Measurements from ENCODE around the gene TTLL6.
A peak's percentile ranks its signal among the peaks of the same experiment; 100 is the strongest.
"Not testable (repeated sequence)": the region's sequence is repeated elsewhere in the genome, so short reads cannot be mapped to it uniquely, and the experiment has no call there.

The TTLL6 gene

GRCh38 chr17:48816774-48817590 lies at the start of gene TTLL6:
Gene TTLL6 (minus strand): TSS chr17:48817229. CDS start chr17:48817072, 157 bp downstream.
- peak within 1 kb of the TSS; percentile 16 to 38 (median 19) for H3K4me3 ChIP-seq
- H3K27ac ChIP-seq, result no peak within 1 kb of the TSS

- Histone ChIP-seq H3K4me3 (no peak overlapping the region), H3K27ac (no peak overlapping the region)
Observed at GRCh38 chr17:48860456-48860855, 43.4 kb upstream of the TTLL6 start.

GRCh38 chr17:48860034-48860433 lies 43.0 kb upstream of the TTLL6 start:
- Histone ChIP-seq H3K27ac (no peak overlapping the region), H3K4me3 (no peak overlapping the region)

- Histone ChIP-seq H3K27ac (no peak overlapping the region), H3K4me3 (no peak overlapping the region)
Observed at GRCh38 chr17:48856122-48856821, 39.2 kb upstream of the TTLL6 start.

- no peak overlapping the region for H3K27ac ChIP-seq
- H3K4me3 ChIP-seq, result no peak overlapping the region
Observed at GRCh38 chr17:48854774-48855476, 37.9 kb upstream of the TTLL6 start.

DNA sequence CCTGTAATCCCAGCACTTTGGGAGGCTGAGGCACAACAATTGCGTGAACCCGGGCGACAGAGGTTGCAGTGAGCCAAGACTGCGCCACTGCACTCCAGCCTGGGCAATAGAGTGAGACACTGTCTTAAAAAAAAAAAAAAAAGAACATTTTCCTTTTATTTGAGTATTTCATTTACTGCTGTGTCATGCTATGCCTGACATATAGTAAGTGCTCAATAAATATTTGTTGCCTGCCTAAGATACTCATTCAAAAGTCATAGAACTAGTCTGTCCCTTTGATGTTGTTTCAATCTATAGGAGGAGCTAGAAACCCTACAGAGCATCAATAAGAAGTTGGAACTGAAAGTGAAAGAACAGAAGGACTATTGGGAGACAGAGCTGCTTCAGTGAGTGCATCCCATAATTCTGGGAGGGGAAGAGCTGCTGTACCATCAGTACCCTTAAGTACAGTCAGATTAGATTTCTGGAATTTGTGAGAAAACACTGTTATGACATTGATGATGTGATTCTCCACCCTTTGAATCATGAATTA lies 33.8 kb upstream of the TTLL6 start:
- no peak overlapping the region for H3K4me3 ChIP-seq
- no peak overlapping the region for H3K27ac ChIP-seq

DNA sequence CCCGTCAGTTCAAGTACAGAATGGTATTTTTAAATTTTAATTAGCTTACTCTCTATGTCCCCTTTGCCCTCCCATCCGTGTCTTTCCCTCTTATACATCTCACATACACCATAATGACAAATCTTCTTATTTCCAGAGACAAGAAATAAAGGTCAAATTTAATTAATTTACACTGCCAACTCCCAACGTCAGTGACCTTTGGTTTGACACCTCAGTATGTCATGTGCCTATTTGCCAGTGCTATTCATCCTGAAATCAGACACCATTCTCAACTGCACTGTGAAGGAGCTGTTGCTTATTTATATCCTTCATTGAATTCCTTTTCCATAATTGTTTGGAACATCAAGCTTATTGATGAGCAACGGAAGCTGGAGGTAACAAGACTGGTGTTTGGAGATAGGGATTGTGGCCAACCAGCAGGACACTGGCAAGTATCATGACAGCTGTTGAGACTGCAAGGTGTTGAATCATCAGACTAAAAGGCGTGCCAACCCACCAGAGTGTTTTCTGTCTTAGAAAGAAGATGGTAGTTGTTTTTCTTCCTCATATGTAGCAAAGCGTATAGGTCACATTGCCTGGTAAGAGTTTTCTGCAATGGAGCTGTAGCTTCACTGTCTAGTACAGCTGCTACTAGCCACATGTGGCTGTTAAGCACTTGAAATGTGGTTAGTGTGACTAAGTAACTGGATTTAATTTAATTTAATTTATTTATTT lies 26.3 kb upstream of the TTLL6 start:
- H3K27ac ChIP-seq, result peak overlapping the region in 4 of 21 experiments; percentile 23 to 93 (median 86)
- no peak overlapping the region for H3K4me3 ChIP-seq

DNA sequence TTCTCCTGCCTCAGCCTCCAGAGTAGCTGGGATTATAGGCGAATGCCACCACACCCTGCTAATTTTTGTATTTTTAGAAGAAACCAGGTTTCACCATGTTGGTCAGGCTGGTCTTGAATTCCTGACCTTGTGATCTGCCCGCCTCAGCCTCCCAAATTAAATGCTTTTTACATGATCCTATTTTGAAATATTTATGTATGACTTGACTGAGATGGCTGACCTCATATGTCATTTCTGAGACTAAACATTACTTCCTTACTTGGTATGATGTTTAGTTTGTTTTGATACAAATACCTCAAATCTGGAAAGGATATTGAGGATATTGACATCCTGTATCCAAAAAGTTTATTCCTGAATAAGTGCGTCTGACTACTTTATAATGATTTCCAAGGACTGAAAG lies 25.7 kb upstream of the TTLL6 start:
- no peak overlapping the region for H3K4me3 ChIP-seq

DNA sequence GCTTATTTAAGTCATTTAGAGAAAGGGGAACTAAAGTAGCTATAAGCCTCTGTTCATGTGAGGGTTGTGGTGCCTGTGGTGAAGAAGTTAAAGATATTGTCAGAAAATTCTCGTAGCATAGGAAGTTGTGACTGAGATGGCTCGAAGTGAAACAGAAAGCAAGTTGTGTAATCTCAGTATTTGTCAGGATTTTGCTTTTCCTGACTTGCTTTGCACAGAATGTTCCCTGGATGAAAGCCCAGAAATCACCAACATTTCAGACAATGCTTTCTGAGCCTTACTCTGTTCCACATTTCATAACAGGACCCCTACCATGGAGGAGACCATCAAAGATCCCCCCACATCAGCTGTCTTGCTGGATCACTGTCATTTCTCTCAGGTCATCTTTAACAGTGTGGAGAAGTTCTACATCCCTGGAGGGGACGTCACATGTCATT lies 24.4 kb upstream of the TTLL6 start:
- Histone ChIP-seq H3K27ac (peak overlapping the region in 20 of 21 experiments; percentile 31 to 93 (median 76)), H3K4me3 (peak overlapping the region in 2 of 7 experiments; percentile 12 to 26)

More for the DNA sequence above, 25.7 kb upstream of the TTLL6 start:
- H3K27ac ChIP-seq, result peak overlapping the region in 9 of 21 experiments; percentile 36 to 93 (median 71)

DNA sequence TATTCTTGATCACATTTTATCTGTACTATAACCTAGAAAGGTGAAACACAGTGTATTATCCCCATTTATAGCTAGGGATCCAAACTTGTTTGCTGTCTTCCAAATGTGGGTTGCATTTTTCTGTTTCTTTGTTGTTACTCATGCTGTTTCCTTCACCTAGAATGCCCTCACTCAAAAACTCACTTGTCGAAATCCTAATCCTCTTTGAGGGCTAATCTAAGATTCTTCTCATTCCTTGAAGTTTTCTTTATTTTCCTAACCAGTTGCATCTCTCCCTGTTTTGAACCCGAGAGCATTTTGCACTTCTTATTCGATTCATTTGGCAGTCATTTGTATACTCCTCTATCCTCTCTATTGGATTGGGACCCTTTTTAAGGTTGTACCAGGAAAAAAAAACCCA lies 23.4 kb upstream of the TTLL6 start:
- Histone ChIP-seq H3K4me3 (no peak overlapping the region), H3K27ac (peak overlapping the region in 15 of 21 experiments; percentile 31 to 93 (median 79))

DNA sequence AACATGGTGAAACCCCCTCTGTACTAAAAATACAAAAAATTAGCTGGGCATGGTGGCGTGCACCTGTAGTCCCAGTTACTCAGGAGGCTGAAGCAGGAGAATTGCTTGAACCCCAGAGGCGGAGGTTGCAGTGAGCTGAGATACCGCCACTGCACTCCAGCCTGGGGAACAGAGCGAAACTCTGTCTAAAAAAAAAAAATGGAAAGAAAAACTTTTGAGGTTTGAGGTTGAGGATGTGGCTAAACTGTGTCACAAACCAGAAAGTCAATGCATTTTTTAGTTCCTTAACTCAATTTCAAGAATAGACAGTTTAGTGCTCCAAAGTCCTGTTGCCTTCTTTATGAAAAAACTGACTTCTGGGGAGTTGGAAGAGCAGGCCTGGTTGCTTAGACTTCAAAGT lies 20.4 kb upstream of the TTLL6 start:
- peak overlapping the region in 5 of 21 experiments; percentile 1 to 69 (median 20) for H3K27ac ChIP-seq
- H3K4me3 ChIP-seq, result not testable (repeated sequence)

- no peak overlapping the region for H3K4me3 ChIP-seq
- peak overlapping the region in 1 of 21 experiments; percentile 26 for H3K27ac ChIP-seq
Observed at GRCh38 chr17:48835971-48836370, 18.9 kb upstream of the TTLL6 start.

DNA sequence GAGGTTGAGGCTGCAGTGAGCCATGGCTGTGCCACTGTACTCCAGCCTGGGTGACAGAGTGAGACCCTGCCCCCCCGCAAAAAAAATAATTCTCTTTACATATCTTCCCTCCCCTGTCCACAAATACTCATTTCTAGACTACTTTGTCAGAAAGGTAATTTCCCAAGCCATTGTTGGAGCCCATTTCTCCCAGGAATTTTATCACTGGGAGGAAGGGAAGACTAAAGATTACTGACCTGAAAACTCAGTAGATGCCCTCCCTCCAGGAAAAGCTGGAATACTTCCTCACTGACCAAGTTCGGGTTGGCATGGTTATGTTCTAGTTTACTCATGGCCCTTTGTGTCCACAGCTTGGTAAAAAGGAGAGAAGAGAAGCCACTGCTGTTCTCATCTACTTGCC lies 17.9 kb upstream of the TTLL6 start:
- H3K4me3 ChIP-seq, result no peak overlapping the region
- peak overlapping the region in 1 of 21 experiments; percentile 29 for H3K27ac ChIP-seq

DNA sequence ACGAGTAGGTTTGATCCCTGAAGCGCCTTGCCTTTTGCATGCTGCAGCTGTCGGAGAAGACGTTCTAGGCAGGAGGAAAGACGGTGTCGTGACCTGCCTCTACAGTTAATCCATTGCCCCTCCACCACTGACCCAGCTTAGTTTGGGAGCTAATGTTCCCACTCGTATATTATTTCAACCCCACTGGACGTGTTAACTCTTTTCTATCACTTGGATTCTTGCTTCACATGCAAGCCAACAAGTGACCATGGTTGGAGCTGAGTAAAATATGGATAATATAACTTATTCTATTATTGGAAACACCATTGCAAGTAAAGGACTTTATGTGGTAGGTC lies 14.5 kb upstream of the TTLL6 start:
- peak overlapping the region; percentile 62 to 98 (median 87) for H3K4me3 ChIP-seq

GRCh38 chr17:48830840-48831548 lies 14.0 kb upstream of the TTLL6 start, which contains the start of gene CALCOCO2:
Gene CALCOCO2 (plus strand): TSS chr17:48831035. CDS start chr17:48841708, 10,673 bp downstream.
- peak within 1 kb of the TSS; percentile 62 to 98 (median 87) for H3K4me3 ChIP-seq
- peak within 1 kb of the TSS; percentile 72 to 99 (median 91) for H3K27ac ChIP-seq

More for the DNA sequence above, 14.5 kb upstream of the TTLL6 start:
- peak overlapping the region in 20 of 21 experiments; percentile 72 to 99 (median 91) for H3K27ac ChIP-seq

DNA sequence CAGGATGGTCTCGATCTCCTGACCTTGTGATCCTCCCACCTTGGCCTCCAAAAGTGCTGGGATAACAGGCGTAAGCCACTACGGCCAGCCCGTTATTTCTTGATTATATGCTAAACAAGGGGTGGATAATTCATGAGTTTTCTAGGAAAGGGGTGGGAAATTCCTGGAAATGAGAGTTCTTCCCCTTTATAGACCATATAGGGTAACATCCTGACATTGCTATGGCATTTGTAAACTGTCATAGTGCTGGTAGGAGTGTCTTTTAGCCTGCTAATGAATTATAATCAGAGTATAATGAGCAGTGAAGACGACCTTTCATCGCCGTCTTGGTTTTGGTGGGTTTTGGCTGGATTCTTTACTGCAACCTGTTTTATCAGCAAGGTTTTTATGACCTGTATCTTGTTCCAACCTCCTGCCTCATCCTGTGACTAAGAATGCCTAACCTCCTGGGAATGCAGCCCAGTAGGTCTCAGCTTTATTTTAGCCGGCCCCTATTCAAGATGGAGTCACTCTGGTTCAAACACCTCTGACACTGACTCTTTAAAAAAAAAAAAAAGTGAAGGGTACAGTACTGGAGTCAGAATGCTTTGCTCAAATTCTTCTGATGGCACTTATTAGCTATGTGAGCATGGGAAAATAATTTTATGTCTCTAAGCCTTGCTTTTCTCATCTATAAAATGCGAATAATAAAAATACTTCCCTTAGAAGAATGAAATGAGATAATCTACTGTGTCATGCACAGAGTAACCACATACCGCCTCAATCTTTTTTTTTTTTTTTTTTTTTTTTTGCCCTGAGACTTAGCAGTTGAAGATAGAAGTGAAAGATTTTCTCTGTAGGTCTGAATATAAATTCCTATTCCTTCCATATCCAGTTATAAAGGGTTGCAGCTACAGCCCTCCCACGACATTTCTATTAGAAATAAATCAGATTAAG lies 8.7 kb upstream of the TTLL6 start:
- H3K27ac ChIP-seq, result no peak overlapping the region
- no peak overlapping the region for H3K4me3 ChIP-seq

DNA sequence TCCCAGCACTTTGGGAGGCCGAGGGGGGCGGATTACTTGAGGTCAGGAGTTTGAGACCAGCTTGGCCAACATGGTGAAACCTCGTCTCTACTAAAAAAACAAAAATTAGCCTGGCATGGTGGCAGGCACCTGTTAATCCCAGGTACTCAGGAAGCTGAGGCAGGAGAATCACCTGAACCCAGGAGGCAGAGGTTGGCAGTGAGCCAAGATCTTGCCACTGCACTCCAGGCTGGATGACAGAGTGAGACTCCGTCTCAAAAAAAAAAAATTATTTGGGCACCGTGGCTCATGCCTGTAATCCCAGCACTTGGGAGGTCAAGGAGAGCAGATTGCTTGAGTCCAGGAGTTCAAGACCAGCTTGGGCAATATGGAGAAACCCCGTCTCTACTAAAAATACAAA lies 3.9 kb upstream of the TTLL6 start:
- H3K4me3 ChIP-seq, H3K27ac ChIP-seq: not testable (repeated sequence)

Measured in skin epidermis (tissue), 12 donors.